Right lobe of liver (tissue), 6 donors: ENCODE measurements around the gene SLC4A9. TPM values are rescaled to one million over a fixed set of nuclear protein-coding genes. Genes with fewer than 3 reads are reported as not detected.

Source experiments
- ATAC-seq, 4 donors: fragments of 200-7000 bp; cut with Tn5 transposase; one replicate each; pipeline ENCODE4 v1.9.1; 2020; ENCODE audit warnings: mild to moderate bottlenecking in 4 of 4, moderate library complexity in 4 of 4
- DNase-seq, 3 donors: peaks; one replicate each; pipeline ENCODE4 v3.0.0-alpha.2; 2020
- H3K27ac ChIP-seq, 3 donors: fragments of 200-600 bp; one replicate each; pipeline ENCODE4 v1.8.0; 2022
- H3K27me3 ChIP-seq, 2 donors: fragments of 200-600 bp; one replicate each; pipeline ENCODE4 v1.8.0; 2022
- H3K36me3 ChIP-seq, 4 donors: fragments of 200-600 bp; sonication (generic) in 1 of 4; one replicate each; pipeline versions ENCODE4 v1.5.1 to v1.8.0; 2017 to 2022; ENCODE audit warnings: control low read depth in 1 of 4
- H3K4me1 ChIP-seq, 4 donors: fragments of 200-600 bp; sonication (generic) in 1 of 4; one replicate each; pipeline versions ENCODE4 v1.5.1 to v1.8.0; 2017 to 2022; ENCODE audit warnings: control low read depth in 1 of 4
- H3K4me3 ChIP-seq, 3 donors: fragments of 200-600 bp; one replicate each; pipeline ENCODE4 v1.8.0; 2022
- H3K9me3 ChIP-seq, 4 donors: fragments of 200-600 bp; sonication (generic) in 1 of 4; one replicate each; pipeline versions ENCODE4 v1.5.1 to v1.8.0; 2017 to 2022; ENCODE audit warnings: control low read depth in 1 of 4
- CTCF ChIP-seq, 4 donors: fragments of 200-600 bp in 3 of 4; fragments of 450-650 bp in 1 of 4; IDR thresholded peaks; one replicate each; pipeline versions ENCODE4 v1.5.1 to v1.8.0; 2016 to 2022; ENCODE audit warnings: antibody characterized with exemption in 4 of 4, mild to moderate bottlenecking in 2 of 4
- POLR2A ChIP-seq: fragments of 450-650 bp; IDR thresholded peaks from one replicate; pipeline ENCODE4 v1.6.1; 2017; ENCODE audit warnings: antibody characterized with exemption, mild to moderate bottlenecking
- WGBS: methylation state at CpG from one replicate; pipeline ENCODE4 v1.1.6; 2018; ENCODE audit warnings: low coverage, low lambda C conversion rate; ENCODE audit not compliant: insufficient coverage; ENCODE audit errors: missing lambda C conversion rate; 5-methylcytosine and 5-hydroxymethylcytosine counted together
- intact Hi-C, 2 donors: fragments of 100-400 bp; cut with DNase I; formaldehyde crosslinking; loops; one replicate each; pipeline versions ENCODE4 v1.11.2 to v1.14.1; 2022
- total RNA-seq, 6 experiments: library from RNA; depleted of rRNA in 2 of 6; stranded (reverse); fragments of >200 nt in 2 of 6; fragmentation: NEBNext Ultra II Directional in 3 of 6; extraction: Animal tissue kit (Norgen Biotek cat#: 25700) in 3 of 6; gene quantifications; one replicate each; pipeline versions ENCODE4 v1.1.0 to v1.2.4, GENCODE V29; 2016 to 2023
- donor health status: DM: no; HTN: yes; CAD: no.
- donor health status: DM: no; HTN: no; CAD: no.
- donor health status: DM: no; HTN: no; CAD: no.
- donor health status: DM: no; HTN: yes; CAD: no.
- donor health status: DM: no; HTN: yes; CAD: no.

The SLC4A9 gene
- total RNA-seq, 6 experiments from 2014 or later: not detected

- Histone ChIP-seq H3K4me1 (peaks cover 0 to 4% (median 0%) of the 10 kb centered on the region in 4 donors), H3K27me3 (no peaks in the 10 kb centered on the region), H3K27ac (no peak overlapping the region), H3K9me3 (no peaks in the 10 kb centered on the region), H3K36me3 (no peaks in the 10 kb centered on the region), H3K4me3 (no peak overlapping the region)
- 79% methylated on average over 4 of the region's 4 CpGs for WGBS
- DNase-seq: no peak
- intact Hi-C loops: loop anchor here in 1 of 2 donors (5.0 kb wide), 1 partner anchor 117 kb away; no protein-coding TSS in a partner anchor
- ATAC-seq: no peak
- TF ChIP-seq CTCF (IDR thresholded peaks at IDR 0.05) (peak in 3 of 4 donors; percentile 31 to 38 (median 36)), POLR2A (no peak)
These were observed 1.2 kb upstream of the SLC4A9 start for GRCh38 chr5:140358738-140359310.

GRCh38 chr5:140360681-140361479 is 886 bp downstream of the SLC4A9 start:
- Histone ChIP-seq H3K4me1 (peaks cover 0 to 4% (median 0%) of the 10 kb centered on the region in 4 donors), H3K36me3 (no peaks in the 10 kb centered on the region), H3K9me3 (no peaks in the 10 kb centered on the region), H3K27ac (no peak overlapping the region), H3K4me3 (no peak overlapping the region), H3K27me3 (no peaks in the 10 kb centered on the region)
- no peak for DNase-seq
- intact Hi-C loops: loop anchor here in 1 of 2 donors (10.0 kb wide), 1 partner anchor 354 kb away; no protein-coding TSS in a partner anchor
- no peak for ATAC-seq
- WGBS: 67% methylated on average over 1 of the region's 7 CpGs
- TF ChIP-seq POLR2A (no peak), CTCF (IDR thresholded peaks at IDR 0.05) (no peak)

- no peaks in the 10 kb centered on the region for H3K9me3 ChIP-seq
- 80% methylated on average over 2 of the region's 2 CpGs for WGBS
- no peak for TF ChIP-seq POLR2A
- TF ChIP-seq CTCF (IDR thresholded peaks at IDR 0.05): no peak
- no peak overlapping the region for H3K4me3 ChIP-seq
- no peaks in the 10 kb centered on the region for H3K36me3 ChIP-seq
- ATAC-seq (no peak), DNase-seq (no peak)
- H3K27me3 ChIP-seq: no peaks in the 10 kb centered on the region
- peaks cover 0 to 4% (median 0%) of the 10 kb centered on the region in 4 donors for H3K4me1 ChIP-seq
- intact Hi-C loops: loop anchor here in 1 of 2 donors (10.0 kb wide), 1 partner anchor 353 kb away; no protein-coding TSS in a partner anchor
- H3K27ac ChIP-seq: no peak overlapping the region
These were observed 1.9 kb downstream of the SLC4A9 start for GRCh38 chr5:140361901-140362300.

- Histone ChIP-seq H3K9me3 (no peaks in the 10 kb centered on the region), H3K4me3 (no peak overlapping the region), H3K27ac (no peak overlapping the region), H3K36me3 (no peaks in the 10 kb centered on the region), H3K27me3 (no peaks in the 10 kb centered on the region), H3K4me1 (peaks cover 0 to 4% (median 0%) of the 10 kb centered on the region in 4 donors)
- intact Hi-C loops: loop anchor here in 1 of 2 donors (10.0 kb wide), 1 partner anchor 352 kb away; no protein-coding TSS in a partner anchor
- WGBS: 29% methylated on average over 1 of the region's 8 CpGs
- DNase-seq (no peak), ATAC-seq (no peak)
- TF ChIP-seq POLR2A (no peak), CTCF (IDR thresholded peaks at IDR 0.05) (no peak)
These were observed 2.3 kb downstream of the SLC4A9 start for GRCh38 chr5:140362311-140362710.
